H9 (cell line): ENCODE data around the gene KREMEN1. TPM values are rescaled to one million over a fixed set of nuclear protein-coding genes. Genes with fewer than 3 reads are reported as not detected.

Source experiments
- DNase-seq: peaks from one replicate; pipeline ENCODE4 v3.0.0-alpha.2; 2017
- H2AFZ ChIP-seq: one replicate; pipeline ENCODE4 v1.6.1; 2013; ENCODE audit warnings: mild to moderate bottlenecking, low read length, control low read depth, moderate library complexity
- H2AK5ac ChIP-seq: 2 replicates; pipeline ENCODE4 v1.6.1; 2013; ENCODE audit warnings: low read length, control low read depth, mixed read lengths; ENCODE audit not compliant: insufficient read length
- H2BK120ac ChIP-seq: one replicate; pipeline ENCODE4 v1.6.1; 2013; ENCODE audit warnings: low read depth, mild to moderate bottlenecking, low read length, control low read depth, inconsistent platforms; ENCODE audit not compliant: poor library complexity, severe bottlenecking
- H2BK12ac ChIP-seq: 2 replicates; pipeline ENCODE4 v1.6.1; 2013; ENCODE audit warnings: low read length, control low read depth, mixed read lengths, low read depth; ENCODE audit not compliant: insufficient read length
- H2BK15ac ChIP-seq: 2 replicates; pipeline ENCODE4 v1.6.1; 2013; ENCODE audit warnings: low read depth, low read length, control low read depth
- H2BK20ac ChIP-seq: one replicate; pipeline ENCODE4 v1.6.1; 2013; ENCODE audit warnings: low read depth, mild to moderate bottlenecking, low read length, control low read depth, inconsistent platforms; ENCODE audit not compliant: poor library complexity, severe bottlenecking
- H2BK5ac ChIP-seq: 2 replicates; pipeline ENCODE4 v1.6.1; 2013; ENCODE audit warnings: low read length, control low read depth, mixed read lengths; ENCODE audit not compliant: insufficient read length
- H3K14ac ChIP-seq: 2 replicates; pipeline ENCODE4 v1.6.1; 2013; ENCODE audit warnings: low read length, control low read depth; ENCODE audit not compliant: insufficient read depth
- H3K18ac ChIP-seq: 2 replicates; pipeline ENCODE4 v1.6.1; 2013; ENCODE audit warnings: low read depth, mild to moderate bottlenecking, mixed read lengths, low read length, control low read depth; ENCODE audit not compliant: insufficient read length
- H3K23ac ChIP-seq: 2 replicates; pipeline ENCODE4 v1.6.1; 2013; ENCODE audit warnings: low read length, control low read depth, mixed read lengths, low read depth; ENCODE audit not compliant: insufficient read length
- H3K23me2 ChIP-seq: 2 replicates; pipeline ENCODE4 v1.6.1; 2013; ENCODE audit warnings: low read depth, mild to moderate bottlenecking, mixed read lengths, low read length, control low read depth; ENCODE audit not compliant: insufficient read length, poor library complexity, severe bottlenecking
- H3K27ac ChIP-seq: 2 replicates; pipeline ENCODE4 v1.5.1; 2013; ENCODE audit warnings: low read length, control low read depth, mixed read lengths, low read depth; ENCODE audit not compliant: insufficient read length
- H3K27me3 ChIP-seq: 2 replicates; pipeline ENCODE4 v1.6.1; 2013; ENCODE audit warnings: low read length, control low read depth, inconsistent platforms; ENCODE audit not compliant: insufficient read depth
- H3K4ac ChIP-seq: 2 replicates; pipeline ENCODE4 v1.6.1; 2013; ENCODE audit warnings: low read depth, mild to moderate bottlenecking, control low read depth, inconsistent platforms, low read length, moderate library complexity
- H3K4me1 ChIP-seq: 2 replicates; pipeline ENCODE4 v1.6.1; 2013; ENCODE audit warnings: low read length, control low read depth, inconsistent platforms; ENCODE audit not compliant: insufficient read depth
- H3K4me2 ChIP-seq: 2 replicates; pipeline ENCODE4 v1.6.1; 2013; ENCODE audit warnings: low read length, control low read depth, mixed read lengths; ENCODE audit not compliant: insufficient read length, insufficient read depth
- H3K56ac ChIP-seq: 2 replicates; pipeline ENCODE4 v1.6.1; 2013; ENCODE audit warnings: low read depth, mild to moderate bottlenecking, mixed read lengths, low read length, control low read depth; ENCODE audit not compliant: insufficient read length
- H3K79me1 ChIP-seq: 2 replicates; pipeline ENCODE4 v1.6.1; 2013; ENCODE audit warnings: low read depth, mild to moderate bottlenecking, moderate library complexity, low read length, control low read depth, inconsistent platforms; ENCODE audit not compliant: insufficient read depth, poor library complexity, severe bottlenecking
- H3K79me2 ChIP-seq: 2 replicates; pipeline ENCODE4 v1.6.1; 2013; ENCODE audit warnings: low read length, control low read depth, inconsistent platforms; ENCODE audit not compliant: insufficient read depth
- H3K9ac ChIP-seq: 2 replicates; pipeline ENCODE4 v1.6.1; 2013; ENCODE audit warnings: low read length, control low read depth, mixed read lengths; ENCODE audit not compliant: insufficient read length; ENCODE audit errors: extremely low read depth
- H3K9me3 ChIP-seq: one replicate; pipeline ENCODE4 v1.6.1; 2013; ENCODE audit warnings: low read depth, low read length, inconsistent platforms; ENCODE audit not compliant: control insufficient read depth
- H3T11ph ChIP-seq: one replicate; pipeline ENCODE4 v1.6.1; 2013; ENCODE audit warnings: mild to moderate bottlenecking, low read length, control low read depth, inconsistent platforms
- H4K20me1 ChIP-seq: one replicate; pipeline ENCODE4 v1.6.1; 2013; ENCODE audit not compliant: control insufficient read depth, insufficient read length, insufficient read depth
- H4K5ac ChIP-seq: 2 replicates; pipeline ENCODE4 v1.6.1; 2013; ENCODE audit warnings: low read depth, mild to moderate bottlenecking, mixed read lengths, low read length, control low read depth; ENCODE audit not compliant: insufficient read length
- H4K8ac ChIP-seq: replicated peaks from 2 replicates; pipeline ENCODE4 v1.6.1; 2013; ENCODE audit warnings: low read length, control low read depth, mixed read lengths, low read depth; ENCODE audit not compliant: insufficient read length
- H4K91ac ChIP-seq: 2 replicates; pipeline ENCODE4 v1.6.1; 2013; ENCODE audit warnings: low read depth, mild to moderate bottlenecking, moderate library complexity, mixed read lengths, low read length, control low read depth; ENCODE audit not compliant: insufficient read length
- H3K27ac Mint-ChIP-seq, 3 experiments: 2 replicates in 2 of 3; 3 replicates in 1 of 3; pipeline ENCODE4 v1.8.0; 2020 to 2021; ENCODE audit warnings: mixed read lengths in 3 of 3, mild to moderate bottlenecking in 1 of 3, moderate library complexity in 1 of 3
- H3K27me3 Mint-ChIP-seq: 2 replicates; pipeline ENCODE4 v1.8.0; 2021; ENCODE audit warnings: low read depth, mild to moderate bottlenecking, moderate library complexity, mixed read lengths
- H3K36me3 Mint-ChIP-seq, 3 experiments: 2 replicates in 2 of 3; 3 replicates in 1 of 3; pipeline ENCODE4 v1.8.0; 2020 to 2021; ENCODE audit warnings: low read depth in 3 of 3, mixed read lengths in 3 of 3; ENCODE audit not compliant: insufficient read depth in 1 of 3
- H3K4me1 Mint-ChIP-seq, 2 experiments: 2 replicates each; pipeline ENCODE4 v1.8.0; 2020; ENCODE audit warnings: mixed read lengths in 2 of 2
- H3K4me3 Mint-ChIP-seq, 2 experiments: 2 replicates in 1 of 2; 3 replicates in 1 of 2; pipeline ENCODE4 v1.8.0; 2020 to 2021; ENCODE audit warnings: mild to moderate bottlenecking in 2 of 2, mixed read lengths in 2 of 2, moderate library complexity in 1 of 2
- H3K9me3 Mint-ChIP-seq, 2 experiments: 2 replicates in 1 of 2; 3 replicates in 1 of 2; pipeline ENCODE4 v1.8.0; 2020; ENCODE audit warnings: mild to moderate bottlenecking in 2 of 2, mixed read lengths in 2 of 2, moderate library complexity in 1 of 2
- WGBS: extraction: QIAGEN DNeasy Blood & Tissue Kit; methylation state at CpG from one replicate; pipeline ENCODE4 v1.1.7; 2013; ENCODE audit warnings: missing lambda C conversion rate, low lambda C conversion rate, mixed read lengths; ENCODE audit not compliant: insufficient read length; ENCODE audit errors: extremely low coverage; 5-methylcytosine and 5-hydroxymethylcytosine counted together
- total RNA-seq: library from RNA; stranded (reverse); gene quantifications from 2 replicates; pipeline ENCODE4 v1.2.1, GENCODE V29; 2021
- TF ChIP-seq, protein P1 (sequence below): fragments of 200-600 bp; sonication (generic); conservative IDR thresholded peaks from 3 replicates; pipeline ENCODE4 v1.8.0; 2021; ENCODE audit warnings: antibody characterized with exemption, mild to moderate bottlenecking

KREMEN1 gene
- total RNA-seq, 1 experiment from 2014 or later: 2.4 TPM

DNA sequence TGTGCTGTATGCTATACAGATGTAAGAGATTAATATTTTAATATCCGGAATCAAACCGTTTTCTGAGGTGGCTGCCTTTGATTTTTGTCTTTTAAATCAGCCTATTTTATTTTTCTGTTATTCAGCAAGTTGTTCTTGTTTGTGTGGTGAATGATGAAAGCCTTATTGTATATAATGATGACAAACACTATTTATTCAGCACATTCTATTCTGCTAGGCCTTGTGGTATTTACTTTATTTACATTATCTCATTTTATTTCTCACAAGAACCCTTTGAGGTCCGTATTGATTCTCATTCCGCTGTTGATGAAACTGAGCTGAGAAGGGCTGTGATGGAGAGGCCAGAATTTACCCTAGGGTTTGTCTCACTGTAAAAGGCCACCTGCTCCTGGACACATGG lies 40.5 kb downstream of the KREMEN1 start:
- H3K9me3 Mint-ChIP-seq: peaks cover 0 to 5% of the 10 kb centered on the region in 2 experiments; a peak in 2 of 5 replicates
- no peak overlapping the region for H3K27ac ChIP-seq
- H2BK20ac ChIP-seq: no peak overlapping the region

More for the DNA sequence above, 40.5 kb downstream of the KREMEN1 start:
- Histone ChIP-seq H3K56ac (no peak overlapping the region), H3K4ac (no peak overlapping the region), H3T11ph (no peak overlapping the region), H3K9ac (no peak overlapping the region), H3K23ac (no peak overlapping the region), H3K14ac (no peak overlapping the region), H4K91ac (no peak overlapping the region), H4K20me1 (no peaks in the 10 kb centered on the region), H3K23me2 (no peaks in the 10 kb centered on the region), H2BK12ac (no peak overlapping the region), H2BK15ac (no peak overlapping the region), H3K79me2 (no peaks in the 10 kb centered on the region), H3K27me3 (no peaks in the 10 kb centered on the region), H3K79me1 (no peaks in the 10 kb centered on the region), H2BK5ac (no peak overlapping the region), H3K9me3 (peaks cover 6% of the 10 kb centered on the region), H3K4me1 (no peaks in the 10 kb centered on the region), H3K18ac (no peak overlapping the region), H2AK5ac (no peak overlapping the region), H2AFZ (no peak overlapping the region), H4K5ac (no peak overlapping the region), H4K8ac (no peak overlapping the region), H3K4me2 (no peak overlapping the region), H2BK120ac (no peak overlapping the region)
- peaks cover 5 to 13% of the 10 kb centered on the region in 2 experiments for H3K4me1 Mint-ChIP-seq
- no CpG with 5 or more reads among the region's 4 CpGs for WGBS
- peaks cover 0 to 5% (median 1%) of the 10 kb centered on the region in 3 experiments; a peak in 1 of 7 replicates for H3K36me3 Mint-ChIP-seq
- H3K27ac Mint-ChIP-seq: no peak overlapping the region
- H3K27me3 Mint-ChIP-seq: no peaks in the 10 kb centered on the region; the same call in 1 of the 2 replicates
- TF ChIP-seq, protein P1, sequence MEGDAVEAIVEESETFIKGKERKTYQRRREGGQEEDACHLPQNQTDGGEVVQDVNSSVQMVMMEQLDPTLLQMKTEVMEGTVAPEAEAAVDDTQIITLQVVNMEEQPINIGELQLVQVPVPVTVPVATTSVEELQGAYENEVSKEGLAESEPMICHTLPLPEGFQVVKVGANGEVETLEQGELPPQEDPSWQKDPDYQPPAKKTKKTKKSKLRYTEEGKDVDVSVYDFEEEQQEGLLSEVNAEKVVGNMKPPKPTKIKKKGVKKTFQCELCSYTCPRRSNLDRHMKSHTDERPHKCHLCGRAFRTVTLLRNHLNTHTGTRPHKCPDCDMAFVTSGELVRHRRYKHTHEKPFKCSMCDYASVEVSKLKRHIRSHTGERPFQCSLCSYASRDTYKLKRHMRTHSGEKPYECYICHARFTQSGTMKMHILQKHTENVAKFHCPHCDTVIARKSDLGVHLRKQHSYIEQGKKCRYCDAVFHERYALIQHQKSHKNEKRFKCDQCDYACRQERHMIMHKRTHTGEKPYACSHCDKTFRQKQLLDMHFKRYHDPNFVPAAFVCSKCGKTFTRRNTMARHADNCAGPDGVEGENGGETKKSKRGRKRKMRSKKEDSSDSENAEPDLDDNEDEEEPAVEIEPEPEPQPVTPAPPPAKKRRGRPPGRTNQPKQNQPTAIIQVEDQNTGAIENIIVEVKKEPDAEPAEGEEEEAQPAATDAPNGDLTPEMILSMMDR: no peak
- H3K4me3 Mint-ChIP-seq: no peak overlapping the region
- no peak for DNase-seq
